AG08396 (cell line): Measurements from ENCODE around the gene DLG5.
A peak's percentile ranks its signal among the peaks of the same experiment; 100 is the strongest.

ENCODE experiments used
- DNase-seq: peaks from one replicate; pipeline ENCODE4 v3.0.0; 2012; ENCODE audit warnings: low spot score, mixed read lengths

The DLG5 gene

DNA sequence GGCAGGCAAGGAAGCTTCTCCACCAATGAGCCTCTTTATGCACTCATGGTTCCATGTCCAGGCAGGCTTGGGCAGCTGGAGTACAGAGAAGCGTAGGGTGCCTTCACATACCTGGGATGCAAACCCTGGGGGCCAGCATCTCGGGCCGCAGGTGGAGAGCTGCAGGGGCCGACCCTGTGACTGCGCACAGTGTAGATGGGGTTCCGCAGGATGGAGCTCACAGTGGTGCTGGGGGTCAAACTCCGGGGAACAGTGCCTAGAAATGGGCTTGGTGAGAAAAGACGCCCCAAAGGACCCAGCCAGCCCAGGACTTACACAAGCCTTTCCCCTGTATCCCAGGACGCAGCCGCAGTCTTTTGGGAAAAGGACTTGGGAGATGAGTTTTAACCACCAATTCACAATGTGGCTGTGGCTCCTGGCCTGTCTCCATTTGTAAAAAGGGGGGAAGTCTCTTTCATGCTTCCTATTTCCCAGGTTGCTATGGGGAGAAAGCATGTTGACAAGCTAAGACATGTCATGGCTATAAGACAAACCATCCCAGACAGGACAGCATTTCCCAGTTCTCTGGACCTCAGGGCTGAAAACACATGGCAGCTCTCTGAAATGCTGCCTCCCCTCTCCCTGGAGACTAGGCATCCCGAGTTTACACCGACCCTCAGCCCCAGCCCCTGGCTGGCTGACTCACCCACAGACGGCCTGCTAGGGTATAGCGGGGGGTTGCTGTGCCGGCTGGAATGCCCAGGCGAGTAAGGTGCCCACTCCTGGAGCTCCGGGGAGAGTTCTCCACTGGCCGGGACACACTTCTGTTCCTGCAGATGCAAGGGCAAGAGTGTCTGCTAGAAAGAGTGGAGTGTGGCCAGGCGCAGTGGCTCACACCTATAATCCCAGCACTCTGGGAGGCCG, 107.1 kb downstream of the DLG5 start:
- DNase-seq = no peak

DNA sequence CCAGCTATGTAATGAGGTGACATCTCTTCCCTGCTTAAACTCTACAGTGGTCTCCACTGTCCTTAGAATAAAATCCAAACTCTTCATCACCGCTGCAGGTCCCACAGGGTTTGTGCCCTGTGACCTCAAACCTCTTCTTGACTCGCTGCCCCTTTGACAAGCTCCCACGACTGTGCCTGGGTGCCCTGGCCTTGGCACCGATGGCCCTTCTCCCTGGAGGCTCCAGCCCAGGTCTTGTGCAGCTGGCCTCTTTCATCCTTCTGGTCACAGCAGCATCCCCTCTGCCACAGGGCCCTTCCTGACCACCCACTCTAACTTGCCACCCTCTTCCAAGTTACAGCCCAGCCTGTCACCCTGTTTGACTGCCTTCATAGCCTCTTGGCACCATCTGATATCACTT, 108.2 kb downstream of the DLG5 start:
- DNase-seq = no peak

DNA sequence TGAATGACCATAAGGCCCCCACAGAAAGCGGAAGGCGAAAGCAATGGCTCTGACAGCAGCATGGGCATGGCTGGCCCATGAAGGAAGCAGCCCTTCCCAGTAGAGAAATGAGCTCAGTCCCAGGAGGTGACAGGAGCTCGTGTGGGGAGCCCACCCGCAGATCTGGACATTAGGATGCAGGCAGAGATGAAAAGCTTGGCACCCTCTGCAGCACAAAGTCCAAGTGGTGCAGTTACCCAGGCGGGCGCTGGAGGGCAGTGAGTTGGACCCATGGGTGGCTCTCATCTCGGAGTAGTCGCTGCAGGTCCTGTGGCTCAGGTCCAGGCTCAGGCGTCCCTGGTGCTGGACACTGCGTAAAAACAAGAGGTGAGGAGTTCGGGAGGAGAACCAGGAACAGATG, 109.0 kb downstream of the DLG5 start:
- no peak for DNase-seq

DNA sequence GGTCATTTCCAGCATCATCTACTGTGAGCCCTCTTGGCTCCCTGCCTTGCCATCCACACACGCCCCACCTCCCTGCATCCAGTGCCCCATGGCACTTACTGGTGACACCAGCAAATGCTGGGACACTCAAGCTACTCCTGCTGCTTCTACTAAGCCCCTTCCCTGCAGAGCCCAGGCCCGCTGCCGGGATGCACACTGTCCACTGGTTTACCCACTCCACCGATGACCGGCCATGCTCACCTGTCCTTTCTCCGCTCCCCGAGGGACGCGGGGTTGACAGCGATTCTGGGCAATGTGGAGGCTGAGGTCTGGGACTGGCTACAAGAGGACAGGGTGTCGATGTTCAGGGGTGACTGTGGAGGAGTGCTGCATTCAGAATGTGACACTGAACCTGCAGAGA, 110.2 kb downstream of the DLG5 start:
- no peak for DNase-seq

DNA sequence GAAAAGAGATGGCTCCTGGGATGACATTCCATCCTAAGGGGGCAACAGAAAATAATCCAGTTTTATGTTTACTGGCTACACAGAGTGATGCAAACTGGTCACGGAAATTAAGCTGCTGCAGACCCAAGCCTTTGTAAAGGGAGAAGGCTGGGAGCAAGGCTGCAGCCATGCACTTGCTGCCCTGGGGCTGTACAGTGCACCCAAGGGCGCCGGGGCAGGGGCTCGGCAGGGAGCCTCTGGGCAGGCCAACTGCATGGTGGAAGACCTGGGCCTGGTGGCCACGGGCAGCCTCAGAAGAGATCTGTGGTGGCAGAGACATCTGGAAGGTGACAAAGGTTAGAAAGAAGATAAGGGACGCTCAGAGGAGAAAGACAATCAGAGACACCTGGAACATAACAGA, 113.8 kb downstream of the DLG5 start:
- no peak for DNase-seq

DNA sequence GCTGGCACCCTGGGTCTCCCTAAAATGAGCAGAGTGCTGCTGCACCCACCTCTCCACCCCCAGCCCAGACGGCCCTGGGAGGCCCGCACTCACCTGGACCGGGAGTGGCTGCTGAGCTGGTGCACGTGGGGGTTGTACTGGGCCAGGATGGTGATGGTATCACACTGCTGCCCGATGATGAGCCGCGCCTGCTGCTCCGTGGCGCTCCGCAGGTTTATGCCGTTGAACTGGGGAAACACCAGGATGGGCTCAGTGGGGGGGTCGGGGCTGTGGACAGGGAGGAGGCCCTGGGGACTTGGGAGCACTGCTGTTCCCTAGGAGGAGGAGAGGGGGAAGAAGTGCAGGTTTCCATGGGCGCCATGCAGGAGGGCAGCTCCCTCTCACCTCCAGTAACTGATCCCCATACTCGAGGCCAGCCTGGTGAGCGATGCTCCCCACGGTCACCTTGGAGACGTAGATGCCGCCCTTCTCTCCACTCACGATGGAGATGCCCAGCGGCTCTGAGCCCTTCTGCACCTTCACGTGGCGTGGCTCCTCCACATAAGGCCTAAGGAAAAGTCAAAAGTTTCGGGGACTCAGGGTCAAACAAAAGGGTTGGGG, 114.6 kb downstream of the DLG5 start:
- DNase-seq = no peak

DNA sequence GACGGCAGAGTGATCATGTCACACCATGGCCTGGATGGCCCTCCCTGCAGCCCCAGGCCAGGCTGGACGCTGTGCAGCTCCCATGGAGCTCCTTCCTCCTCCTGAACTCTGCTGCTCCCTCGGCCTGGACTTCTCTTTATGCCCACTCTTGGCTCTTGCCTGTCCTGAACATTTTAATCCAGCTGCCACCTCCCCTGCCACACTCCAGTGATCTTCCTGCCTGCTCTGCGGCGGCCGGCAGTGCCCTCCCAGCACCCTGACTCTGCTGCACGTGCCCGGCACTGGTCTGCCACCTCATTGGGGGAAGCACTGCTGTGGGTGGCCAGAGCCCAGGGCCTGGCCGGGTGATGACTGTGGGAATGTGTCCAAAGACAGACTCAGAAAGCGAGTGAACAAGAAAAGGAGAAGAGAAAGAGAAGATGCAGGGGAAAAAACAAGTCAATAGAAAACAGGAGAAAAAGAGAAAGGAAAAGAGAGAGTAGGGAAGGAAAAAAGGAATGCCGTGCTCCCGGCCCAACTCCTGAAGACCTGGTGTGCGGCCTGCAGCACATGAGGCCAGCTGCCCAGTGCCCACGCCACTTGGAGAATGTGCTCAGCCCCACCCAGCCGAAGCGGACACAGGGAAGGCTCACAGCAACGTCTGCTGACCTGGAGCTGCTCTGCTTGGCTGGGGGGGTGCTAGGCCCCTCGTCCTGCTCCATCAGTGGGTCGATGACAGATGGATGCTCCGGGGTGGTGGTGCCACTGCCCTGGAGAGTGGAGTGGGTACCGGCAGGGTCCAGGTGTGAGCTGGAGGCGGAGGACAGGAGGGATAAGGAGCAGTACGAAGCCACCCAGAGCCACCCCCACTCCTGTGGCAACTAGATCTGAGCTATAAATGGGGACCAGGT, 115.9 kb downstream of the DLG5 start:
- no peak for DNase-seq

DNA sequence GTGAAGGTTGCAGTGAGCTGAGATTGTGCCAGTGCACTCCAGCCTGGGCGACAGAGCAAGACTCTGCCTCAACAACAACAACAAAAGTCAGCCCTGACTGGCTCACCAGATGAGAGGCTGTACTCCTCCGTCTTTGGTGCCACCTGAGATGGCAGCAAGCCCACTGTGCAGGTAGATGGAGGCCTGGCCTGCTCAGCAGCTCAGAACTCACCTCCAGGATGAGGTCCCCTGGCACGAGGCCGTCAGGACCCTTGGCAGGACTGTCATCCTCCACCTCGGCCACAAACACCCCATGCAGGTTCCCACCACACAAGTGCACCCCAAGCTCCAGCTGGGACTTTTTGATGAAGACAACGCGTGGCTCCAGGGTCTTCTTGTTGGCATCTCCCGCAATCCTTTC, 117.2 kb downstream of the DLG5 start:
- DNase-seq = no peak

DNA sequence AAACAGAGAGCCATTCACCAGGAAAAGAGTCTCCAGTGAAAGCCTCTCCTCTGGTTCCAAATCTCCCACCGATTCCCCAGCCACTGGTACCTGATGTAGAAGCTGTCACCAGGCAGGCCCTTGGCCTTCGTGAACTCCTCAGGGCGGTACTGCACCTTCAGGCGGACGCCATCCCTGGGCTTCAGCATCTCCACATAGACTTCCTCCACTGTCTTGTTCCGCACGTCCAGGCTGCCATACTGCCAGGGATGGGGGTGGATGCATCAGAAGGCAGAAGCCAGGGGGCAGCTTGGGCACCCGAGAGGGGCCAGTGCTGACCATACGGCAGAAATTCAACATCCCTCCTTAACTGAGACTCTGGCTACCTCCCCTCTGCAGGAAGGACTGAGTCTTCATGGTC, 118.8 kb downstream of the DLG5 start:
- DNase-seq = no peak

DNA sequence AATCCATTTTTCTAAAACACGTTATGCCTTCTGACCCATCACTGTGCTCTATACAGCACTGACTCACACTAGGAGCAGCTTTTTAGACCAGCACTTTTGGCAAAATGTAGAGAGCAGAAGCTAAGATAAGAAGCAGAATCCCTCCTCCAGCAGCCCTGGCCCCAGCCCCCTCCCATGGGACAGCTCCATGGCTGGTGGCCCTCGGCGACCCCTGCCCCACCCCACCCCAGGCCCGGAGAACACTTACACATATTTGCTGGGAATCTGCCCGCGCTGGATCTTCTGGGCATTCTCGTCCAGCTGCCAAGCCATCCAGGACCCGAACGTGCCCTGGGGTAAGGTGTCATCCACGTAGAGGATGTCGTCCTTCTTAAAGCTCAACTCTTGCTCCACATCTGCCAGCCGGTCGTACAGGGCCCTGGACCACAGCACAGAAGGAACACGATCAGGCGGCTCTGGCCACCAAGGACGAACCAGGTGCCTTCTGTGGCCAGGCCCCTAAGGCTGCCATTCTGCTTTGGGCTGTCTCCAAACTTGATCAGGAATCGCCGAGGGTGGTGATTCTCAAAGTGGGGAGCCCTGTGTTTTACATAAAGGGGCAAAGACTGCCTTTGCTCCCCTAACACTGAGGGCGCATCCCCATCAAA, 119.9 kb downstream of the DLG5 start:
- no peak for DNase-seq

DNA sequence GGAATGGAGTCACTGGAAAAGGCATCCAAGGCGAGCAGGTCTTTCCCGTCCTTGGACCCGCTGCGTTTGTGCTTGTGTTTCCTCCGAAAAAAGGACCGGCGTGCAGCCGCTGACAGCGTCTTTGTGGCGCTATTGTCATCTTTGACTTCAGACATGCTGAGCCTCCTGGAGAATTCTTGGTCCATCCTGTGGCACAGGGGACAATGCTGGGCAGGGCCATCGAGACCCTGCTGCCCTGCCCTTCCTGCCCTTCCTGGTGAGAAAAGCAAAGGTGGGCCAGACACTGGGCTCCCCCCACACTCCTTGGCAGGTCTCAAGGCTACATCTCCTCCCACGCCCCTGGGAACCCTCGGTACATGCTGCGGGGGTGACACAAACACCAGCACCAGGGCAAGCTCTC, 120.9 kb downstream of the DLG5 start:
- DNase-seq = no peak

DNA sequence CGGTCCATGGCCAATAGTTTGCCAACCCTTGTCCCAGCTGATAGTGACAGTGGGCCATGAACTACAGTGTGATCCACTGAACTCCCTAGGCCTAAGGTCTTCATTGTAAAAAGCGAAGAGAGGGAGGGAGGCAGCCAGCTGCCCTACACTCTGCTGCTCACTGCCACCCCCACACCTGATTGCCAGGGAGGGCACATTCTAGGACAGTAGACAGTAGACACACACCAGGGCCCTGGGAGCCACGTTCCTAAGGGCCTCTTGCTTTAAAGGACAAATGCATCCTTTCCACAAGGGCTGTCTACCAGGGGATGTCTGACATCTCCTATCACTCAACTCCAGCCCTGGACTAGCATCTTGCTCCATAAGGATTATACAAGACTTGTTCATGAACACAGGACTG, 122.2 kb downstream of the DLG5 start:
- DNase-seq = no peak

DNA sequence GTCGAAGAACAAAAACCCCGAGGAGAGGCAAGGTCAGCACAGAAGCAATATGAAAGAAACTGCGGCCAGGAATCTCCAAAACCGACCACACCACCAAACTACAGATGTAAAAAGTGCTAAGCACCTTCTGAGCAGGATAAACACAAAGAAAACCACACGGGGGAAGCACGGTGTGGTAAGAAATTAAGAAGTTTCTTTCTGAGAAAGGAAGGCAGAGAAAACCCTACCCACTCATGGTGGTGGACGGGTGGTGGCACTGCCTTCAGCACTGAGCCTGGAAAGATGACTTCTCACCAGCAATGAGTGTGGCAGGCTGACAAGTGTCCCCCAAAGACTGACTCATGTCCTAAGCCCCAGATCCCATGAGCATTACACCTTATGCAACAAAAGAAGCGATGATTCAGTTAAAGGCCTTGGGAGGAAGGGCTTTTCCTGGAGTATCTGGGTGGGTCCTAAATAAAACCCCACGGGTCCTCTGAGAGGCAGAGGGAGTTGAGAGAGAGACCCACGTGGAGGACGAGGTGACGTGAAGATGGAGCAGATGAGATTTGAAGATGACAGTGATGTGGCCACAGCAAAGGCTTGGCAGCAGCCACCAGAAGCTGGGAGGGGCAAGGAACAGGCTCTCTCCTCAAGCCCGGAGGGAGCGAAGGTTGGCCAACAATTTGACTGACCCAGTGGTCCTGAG, 124.9 kb downstream of the DLG5 start:
- peak; percentile 58 for DNase-seq

DNA sequence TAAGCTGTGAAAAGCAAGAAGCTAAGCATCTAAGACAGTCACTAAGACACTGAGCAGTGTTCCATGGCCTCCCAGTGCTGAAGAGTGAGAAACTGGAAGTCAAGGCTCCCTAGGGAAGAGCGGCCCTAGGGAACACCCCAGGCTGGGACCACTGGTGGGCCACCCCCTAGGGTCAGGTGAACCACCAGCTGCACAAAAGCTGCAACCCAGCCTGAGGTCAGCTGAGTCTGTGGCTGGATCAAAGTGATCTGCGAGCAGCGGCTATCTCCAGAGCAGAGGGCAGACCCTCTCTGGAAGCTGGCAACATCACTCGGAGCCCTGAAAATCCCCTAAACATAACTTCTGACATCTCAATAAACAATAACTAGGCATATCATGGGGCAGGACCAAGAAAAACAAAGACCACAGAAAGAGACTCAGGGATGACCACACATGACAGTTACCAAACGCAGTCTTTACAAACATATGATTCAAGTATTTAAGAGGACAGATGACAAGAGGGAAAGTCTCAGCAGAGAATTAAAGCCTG, 125.8 kb downstream of the DLG5 start:
- no peak for DNase-seq

DNA sequence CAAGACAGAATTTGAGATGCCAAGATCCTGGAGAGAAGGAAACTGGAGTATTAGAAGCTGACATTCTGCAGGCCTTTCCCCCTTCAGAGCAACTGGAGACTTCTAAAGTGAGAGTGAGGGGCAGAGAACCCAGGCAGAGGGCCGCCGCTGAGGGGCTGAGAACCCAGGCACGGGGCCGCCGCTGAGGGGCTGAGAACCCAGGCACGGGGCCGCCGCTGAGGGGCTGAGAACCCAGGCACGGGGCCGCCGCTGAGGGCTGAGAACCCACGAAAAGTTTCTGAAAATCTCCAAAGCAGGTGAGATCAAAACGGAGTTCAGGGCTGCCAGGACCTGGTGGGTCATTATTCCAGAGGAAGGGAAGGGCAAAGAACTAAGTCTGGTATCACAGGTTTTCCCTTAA, 126.2 kb downstream of the DLG5 start:
- DNase-seq = no peak

DNA sequence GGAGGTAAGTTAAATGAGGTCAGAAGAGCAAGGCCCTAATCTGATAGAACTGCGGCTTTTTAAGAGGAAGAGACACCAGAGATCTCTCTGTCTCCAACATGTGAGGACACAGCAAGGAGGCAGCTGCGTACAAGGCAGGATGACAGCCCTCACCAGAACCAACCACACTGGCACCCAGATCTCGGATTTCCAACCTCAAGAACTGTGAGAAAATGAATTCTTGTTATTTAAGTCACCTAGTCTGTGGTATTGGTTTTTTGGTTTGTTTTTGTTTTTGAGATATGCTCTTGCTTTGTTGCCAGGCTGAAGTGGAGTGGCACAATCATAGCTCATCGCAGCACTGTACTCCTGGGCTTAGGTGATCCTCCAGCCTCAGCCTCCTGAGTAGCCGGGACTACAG, 127.2 kb downstream of the DLG5 start:
- DNase-seq = no peak

DNA sequence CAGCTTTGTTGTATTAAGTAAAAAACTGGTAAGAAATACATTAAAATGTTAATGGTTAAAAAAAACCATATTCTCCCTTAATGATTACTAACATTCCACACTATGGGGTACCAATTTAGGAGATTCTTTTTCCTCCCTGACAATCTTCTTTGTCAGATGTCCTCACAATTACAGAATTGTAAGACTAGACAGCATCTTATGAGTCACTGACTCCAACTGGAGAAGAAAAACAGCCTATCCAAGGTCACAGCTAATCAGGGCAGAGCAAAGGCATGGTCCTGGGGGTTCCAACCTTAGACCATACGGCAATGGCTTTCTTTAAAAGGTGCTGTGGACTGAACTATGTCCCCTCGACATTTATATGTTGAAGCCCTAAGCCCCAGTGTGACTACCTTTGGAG, 127.6 kb downstream of the DLG5 start:
- peak; percentile 48 for DNase-seq

DNA sequence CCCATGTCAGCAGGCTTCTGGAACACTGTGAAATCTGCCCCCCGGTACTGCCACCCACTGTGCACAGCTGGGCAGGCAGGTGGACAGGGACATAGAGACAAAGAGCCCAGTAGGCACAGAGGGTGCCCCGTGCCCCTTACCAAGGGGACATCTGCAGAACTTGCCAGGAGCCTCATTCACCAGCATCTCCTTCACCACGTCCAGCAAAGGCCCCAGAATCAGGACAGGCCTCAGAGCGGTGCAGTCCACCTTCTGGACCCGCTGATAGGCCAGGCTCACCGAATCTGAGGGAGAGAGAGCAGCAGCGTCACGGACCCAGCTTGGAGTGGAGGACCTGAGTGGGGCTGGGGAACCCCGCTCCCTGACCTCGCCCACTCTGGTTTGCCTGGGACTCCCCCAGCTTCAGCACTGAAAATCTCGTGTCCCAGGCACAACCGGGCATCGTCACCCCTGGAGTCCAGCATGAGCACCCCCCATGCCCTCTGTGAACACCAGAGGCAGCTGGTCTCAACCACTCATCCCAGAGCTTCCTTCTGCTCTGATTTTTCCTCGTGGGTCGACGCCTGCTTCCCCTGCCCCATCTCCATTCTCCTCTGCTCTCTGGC, 130.1 kb downstream of the DLG5 start:
- DNase-seq = no peak

DNA sequence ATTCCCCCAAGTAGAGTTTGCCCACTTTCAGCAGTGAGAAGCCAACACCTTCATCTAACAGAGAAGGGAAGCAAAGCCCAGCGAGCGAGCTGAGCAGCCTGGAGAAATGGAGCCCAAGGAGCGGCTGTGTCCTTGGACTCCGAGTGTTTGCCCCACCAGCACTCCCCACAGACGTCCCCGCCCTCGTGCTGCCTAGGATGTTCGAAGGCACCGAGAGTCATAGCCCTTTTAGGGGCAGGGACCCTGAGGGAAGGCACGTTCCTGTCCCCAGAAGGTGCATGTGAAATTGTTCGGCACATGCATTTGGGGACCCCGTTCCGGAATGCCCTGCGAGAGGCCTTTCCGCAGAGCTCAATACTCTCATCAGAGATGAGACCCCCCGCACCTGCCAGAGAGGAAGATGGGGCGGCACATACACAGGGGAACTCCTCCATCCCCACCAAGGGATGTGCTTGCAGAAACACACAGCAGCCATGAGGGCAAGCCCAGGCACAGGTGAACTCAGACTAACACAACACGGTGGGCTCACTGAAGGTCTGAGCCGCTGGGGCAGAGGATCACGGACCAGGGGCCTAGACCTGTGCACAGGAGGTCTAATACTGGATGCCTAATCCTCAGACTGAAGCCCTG, 131.0 kb downstream of the DLG5 start:
- DNase-seq = no peak
